Spleen (tissue), 7 donors: ENCODE data around the gene TMEM63C.

Source experiments
- POLR2A ChIP-seq, 3 donors: fragments of 450-650 bp; IDR thresholded peaks; one replicate each; pipeline ENCODE4 v1.5.1; 2017; ENCODE audit warnings: antibody characterized with exemption in 3 of 3, mild to moderate bottlenecking in 1 of 3
- POLR2AphosphoS5 ChIP-seq, 3 donors: sonication (generic); formaldehyde crosslinking; IDR thresholded peaks; one replicate each; pipeline ENCODE4 v1.5.1; 2017; ENCODE audit warnings: antibody characterized with exemption in 3 of 3
- TF ChIP-seq, protein P1 (sequence below), 11 experiments: fragments of 200-600 bp in 7 of 11; fragments of 450-650 bp in 4 of 11; sonication (generic) in 4 of 11; IDR thresholded peaks in 8 of 11; conservative IDR thresholded peaks in 3 of 11; 1 replicate in 7 of 11; 2 replicates in 4 of 11; pipeline versions ENCODE4 v1.4.0 to v1.8.0; 2016 to 2021; ENCODE audit warnings: antibody characterized with exemption in 11 of 11, inconsistent platforms in 4 of 11, mild to moderate bottlenecking in 1 of 11
- donor health status: DM: no; HTN: no; CAD: no; lungs with moderate emphysema.
- donor health status: DM: no; HTN: no; CAD: no.
- donor health status: DM: no; HTN: no; CAD: no.

- TF ChIP-seq, protein P1, sequence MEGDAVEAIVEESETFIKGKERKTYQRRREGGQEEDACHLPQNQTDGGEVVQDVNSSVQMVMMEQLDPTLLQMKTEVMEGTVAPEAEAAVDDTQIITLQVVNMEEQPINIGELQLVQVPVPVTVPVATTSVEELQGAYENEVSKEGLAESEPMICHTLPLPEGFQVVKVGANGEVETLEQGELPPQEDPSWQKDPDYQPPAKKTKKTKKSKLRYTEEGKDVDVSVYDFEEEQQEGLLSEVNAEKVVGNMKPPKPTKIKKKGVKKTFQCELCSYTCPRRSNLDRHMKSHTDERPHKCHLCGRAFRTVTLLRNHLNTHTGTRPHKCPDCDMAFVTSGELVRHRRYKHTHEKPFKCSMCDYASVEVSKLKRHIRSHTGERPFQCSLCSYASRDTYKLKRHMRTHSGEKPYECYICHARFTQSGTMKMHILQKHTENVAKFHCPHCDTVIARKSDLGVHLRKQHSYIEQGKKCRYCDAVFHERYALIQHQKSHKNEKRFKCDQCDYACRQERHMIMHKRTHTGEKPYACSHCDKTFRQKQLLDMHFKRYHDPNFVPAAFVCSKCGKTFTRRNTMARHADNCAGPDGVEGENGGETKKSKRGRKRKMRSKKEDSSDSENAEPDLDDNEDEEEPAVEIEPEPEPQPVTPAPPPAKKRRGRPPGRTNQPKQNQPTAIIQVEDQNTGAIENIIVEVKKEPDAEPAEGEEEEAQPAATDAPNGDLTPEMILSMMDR (IDR thresholded peaks at IDR 0.05 in 8 of 11, conservative IDR thresholded peaks at IDR 0.05 in 3 of 11): no peak
- TF ChIP-seq POLR2A (IDR thresholded peaks at IDR 0.05) (no peak), POLR2AphosphoS5 (IDR thresholded peaks at IDR 0.05) (no peak)
Measured at GRCh38 chr14:77177702-77178101, 3.9 kb upstream of the TMEM63C start.
